GM12864 (cell line): ENCODE data around the gene NDUFB7.

Source experiments
- DNase-seq: peaks from one replicate; pipeline ENCODE4 v3.0.0-alpha.2; 2011; ENCODE audit warnings: low read depth
- H3K4me3 ChIP-seq: 2 replicates; pipeline ENCODE4 v1.5.1; 2011; ENCODE audit warnings: mild to moderate bottlenecking, low read depth, low read length, control low read depth
- CTCF ChIP-seq: IDR thresholded peaks from 2 replicates; pipeline ENCODE4 v1.5.1; 2011; ENCODE audit warnings: low read depth, mild to moderate bottlenecking, moderate library complexity, low read length, control low read depth, inconsistent platforms; ENCODE audit errors: missing control alignments

NDUFB7 gene

GRCh38 chr19:14582894-14583340 lies 11.1 kb upstream of the NDUFB7 start, which contains the start of gene CLEC17A:
TSS of gene CLEC17A (plus strand) at chr19:14583084. CDS start at chr19:14583161, 77 bp downstream.
- DNase-seq: peak; percentile 87
- H3K4me3 ChIP-seq: peak within 1 kb of the TSS; percentile 79
- TF ChIP-seq CTCF: no peak

- no peak for DNase-seq
- peak; percentile 46 for TF ChIP-seq CTCF
These were observed 8.9 kb upstream of the NDUFB7 start for GRCh38 chr19:14580623-14581237.

GRCh38 chr19:14577885-14578427 lies 6.1 kb upstream of the NDUFB7 start:
- TF ChIP-seq CTCF: no peak
- H3K4me3 ChIP-seq: no peak overlapping the region
- DNase-seq: peak; percentile 38

More at GRCh38 chr19:14580623-14581237, 8.9 kb upstream of the NDUFB7 start:
- H3K4me3 ChIP-seq: no peak overlapping the region

GRCh38 chr19:14577264-14577663 lies 5.4 kb upstream of the NDUFB7 start:
- TF ChIP-seq CTCF: no peak
- H3K4me3 ChIP-seq: no peak overlapping the region
- DNase-seq: no peak

- no peak overlapping the region for H3K4me3 ChIP-seq
- DNase-seq: no peak
- no peak for TF ChIP-seq CTCF
These were observed 4.5 kb upstream of the NDUFB7 start for GRCh38 chr19:14576363-14576762.

GRCh38 chr19:14575428-14575980 lies 3.6 kb upstream of the NDUFB7 start:
- DNase-seq: no peak
- no peak for TF ChIP-seq CTCF

More at GRCh38 chr19:14575428-14575980, 3.6 kb upstream of the NDUFB7 start:
- H3K4me3 ChIP-seq: no peak overlapping the region
